K562 (cell line): ENCODE data around the gene PGPEP1. TPM values are rescaled to one million over a fixed set of nuclear protein-coding genes. Genes with fewer than 3 reads are reported as not detected.

Source experiments
- AFF1 ChIP-seq, 2 experiments: fragments of 450-650 bp; IDR thresholded peaks; 2 replicates each; pipeline ENCODE4 v1.6.1; 2018; ENCODE audit warnings: mild to moderate bottlenecking in 2 of 2, low read depth in 1 of 2; ENCODE audit not compliant: partially characterized antibody in 2 of 2
- BCL6 ChIP-seq: fragments of 250-450 bp; sonication (Bioruptor Pico); IDR thresholded peaks from 2 replicates; pipeline ENCODE4 v1.4.0; 2020
- CAMTA2 ChIP-seq: fragments of 250-450 bp; sonication (Bioruptor Pico); conservative IDR thresholded peaks from 2 replicates; pipeline ENCODE4 v1.5.1; 2022
- CXXC5 ChIP-seq: fragments of 250-450 bp; sonication (Bioruptor Pico); IDR thresholded peaks from 2 replicates; pipeline ENCODE4 v1.8.0; 2022; ENCODE audit warnings: inconsistent platforms, mild to moderate bottlenecking, moderate library complexity
- E2F3 ChIP-seq: fragments of 250-450 bp; sonication (Bioruptor Pico); IDR thresholded peaks from 2 replicates; pipeline ENCODE4 v1.4.0; 2020; ENCODE audit warnings: mild to moderate bottlenecking
- EP300 ChIP-seq: IDR thresholded peaks from 2 replicates; pipeline ENCODE4 v1.6.1; 2012; ENCODE audit warnings: low read length, improper control_type of control experiment
- FOXK1 ChIP-seq: sonication (generic); formaldehyde crosslinking; IDR thresholded peaks from 2 replicates; pipeline ENCODE4 v1.8.0; 2022; ENCODE audit warnings: missing genetic modification reagents, mild to moderate bottlenecking, borderline replicate concordance
- JUND ChIP-seq, 2 experiments: IDR thresholded peaks; 2 replicates in 1 of 2; 3 replicates in 1 of 2; pipeline ENCODE4 v1.6.1; 2011; ENCODE audit warnings: borderline replicate concordance in 2 of 2, low read depth in 2 of 2, low read length in 2 of 2, improper control_type of control experiment in 1 of 2, missing biosample characterization in 1 of 2, missing genetic modification characterization in 1 of 2, missing genetic modification reagents in 1 of 2
- MEIS2 ChIP-seq: fragments of 450-650 bp; IDR thresholded peaks from 2 replicates; pipeline ENCODE4 v1.6.1; 2014; ENCODE audit warnings: mild to moderate bottlenecking; ENCODE audit not compliant: partially characterized antibody
- MNT ChIP-seq, 2 experiments: fragments of 450-650 bp; conservative IDR thresholded peaks; 2 replicates each; pipeline ENCODE4 v1.6.1; 2017; ENCODE audit warnings: mild to moderate bottlenecking in 2 of 2, moderate library complexity in 2 of 2
- RB1 ChIP-seq: fragments of 450-650 bp; IDR thresholded peaks from 2 replicates; pipeline ENCODE4 v1.6.1; 2017; ENCODE audit warnings: low read depth, mild to moderate bottlenecking
- TCF15 ChIP-seq: fragments of 250-450 bp; sonication (Bioruptor Pico); IDR thresholded peaks from 2 replicates; pipeline ENCODE4 v1.8.0; 2022; ENCODE audit warnings: moderate library complexity, mild to moderate bottlenecking, inconsistent platforms
- TEAD1 ChIP-seq, 2 experiments: fragments of 450-650 bp in 1 of 2; sonication (generic) in 1 of 2; formaldehyde crosslinking; IDR thresholded peaks; 2 replicates each; pipeline versions ENCODE4 v1.4.0 to v1.8.0; 2020 to 2022; ENCODE audit warnings: mild to moderate bottlenecking in 2 of 2, missing genetic modification reagents in 1 of 2
- ZBTB7A ChIP-seq: IDR thresholded peaks from 2 replicates; pipeline ENCODE4 v1.6.1; 2011; ENCODE audit warnings: low read depth, mild to moderate bottlenecking, low read length, moderate library complexity, borderline replicate concordance; ENCODE audit not compliant: control insufficient read depth
- ZNF217 ChIP-seq: sonication (generic); formaldehyde crosslinking; IDR thresholded peaks from 2 replicates; pipeline ENCODE4 v1.8.0; 2022; ENCODE audit warnings: mild to moderate bottlenecking, missing genetic modification reagents
- ZNF398 ChIP-seq: fragments of 250-450 bp; sonication (Bioruptor Pico); IDR thresholded peaks from 2 replicates; pipeline ENCODE4 v1.8.0; 2021; ENCODE audit warnings: moderate library complexity, mild to moderate bottlenecking, inconsistent platforms
- ZNF449 ChIP-seq: fragments of 250-450 bp; sonication (Bioruptor Pico); IDR thresholded peaks from 2 replicates; pipeline ENCODE4 v1.8.0; 2022; ENCODE audit warnings: moderate library complexity, mild to moderate bottlenecking, inconsistent platforms
- ZNF699 ChIP-seq: fragments of 250-450 bp; sonication (Bioruptor Pico); IDR thresholded peaks from 2 replicates; pipeline ENCODE4 v1.8.0; 2021; ENCODE audit warnings: mild to moderate bottlenecking, moderate library complexity; ENCODE audit not compliant: insufficient replicate concordance
- polyA plus RNA-seq, 8 experiments: library from polyadenylated mRNA; depleted of rRNA in 4 of 8; stranded (reverse) in 5 of 8; unstranded in 3 of 8; fragments of >200 nt; fragmentation: Nextera tagmentation in 2 of 8; fragmentation: Illumina TruSeq in 1 of 8; extraction: Ambion mirVana in 2 of 8; extraction: Trizol in 1 of 8; gene quantifications; 2 replicates each; pipeline versions ENCODE4 v1.2.1 to v1.2.3, GENCODE V29; 2011 to 2014; ENCODE audit warnings: inconsistent platforms in 1 of 8, missing spikeins in 1 of 8
- total RNA-seq, 7 experiments: library from RNA; depleted of rRNA in 6 of 7; stranded (reverse); fragments of >200 nt in 6 of 7; fragmentation: Illumina TruSeq in 2 of 7; extraction: Trizol in 2 of 7; gene quantifications; 2 replicates each; pipeline versions ENCODE4 v1.2.1 to v1.2.3, GENCODE V29; 2011 to 2021; ENCODE audit warnings: low replicate concordance in 1 of 7

Gene PGPEP1
- total and polyA plus RNA-seq, 9 of the 15 experiments (the other 6 are each of a cell fraction or from before 2014, with no cell fraction given) = 10.0 to 69.6 (median 33.5) TPM

GRCh38 chr19:18366021-18366435 is 25.6 kb downstream of the PGPEP1 start (continued):
- 0 out of 2 replicates have a peak, but pooled peaks have one; percentile 26 for TF ChIP-seq E2F3 (CRISPR knock-in tag)
- TF ChIP-seq MEIS2 = no peak
- peak; percentile 36; the same call in 1 of the 2 replicates for TF ChIP-seq CXXC5 (CRISPR knock-in tag)
- 0 out of 4 replicates have a peak, but pooled peaks of 1 of the 2 experiments have one; percentile 40 for TF ChIP-seq MNT (conservative IDR thresholded peaks at IDR 0.05)
- no peak for TF ChIP-seq FOXK1 (CRISPR knock-in tag)
- no peak for TF ChIP-seq ZBTB7A
- no peak for TF ChIP-seq JUND (IDR thresholded peaks at IDR 0.05; ENCODE audit: borderline replicate concordance, low read depth, low read length)
- TF ChIP-seq JUND (tag; IDR thresholded peaks at IDR 0.05; ENCODE audit: borderline replicate concordance, low read depth, low read length) = peak; percentile 43; the same call in 1 of the 3 replicates
- no peak for TF ChIP-seq AFF1 (IDR thresholded peaks at IDR 0.05; ENCODE audit: low read depth in 1 of 2, partially characterized antibody in 2 of 2)
- peak; percentile 80; the same call in 1 of the 2 replicates for TF ChIP-seq TCF15 (CRISPR knock-in tag)
- TF ChIP-seq RB1 = no peak
- 0 out of 2 replicates have a peak, but pooled peaks have one; percentile 8 for TF ChIP-seq BCL6 (CRISPR knock-in tag)
- peak; percentile 38 for TF ChIP-seq ZNF699 (CRISPR knock-in tag)
- TF ChIP-seq TEAD1 (CRISPR knock-in tag; IDR thresholded peaks at IDR 0.05) = peak in 1 of 2 experiments; percentile 71; a peak in 1 of 4 replicates
- TF ChIP-seq EP300 = no peak
- no peak for TF ChIP-seq CAMTA2 (CRISPR knock-in tag)
- peak; percentile 62 for TF ChIP-seq ZNF449 (CRISPR knock-in tag)
- no peak for TF ChIP-seq ZNF217 (CRISPR knock-in tag)
- peak; percentile 0; the same call in 1 of the 2 replicates for TF ChIP-seq ZNF398 (CRISPR knock-in tag)
